NOMO-1 treated with dmso at 0.1 percent for 144 hours (cell line): ENCODE measurements around the gene CFAP46.
"Not testable (repeated sequence)": the region's sequence is repeated elsewhere in the genome, so short reads cannot be mapped to it uniquely, and the experiment has no call there.

ENCODE experiments used
- DNase-seq: peaks from one replicate; lab custom pipeline; 2025; ENCODE audit not compliant: unreplicated experiment; lab: John Stamatoyannopoulos, UW

Gene CFAP46

GRCh38 chr10:132779549-132780294 is 162.6 kb downstream of the CFAP46 start:
- DNase-seq, result no peak

- DNase-seq, result no peak
These were observed 164.9 kb downstream of the CFAP46 start for GRCh38 chr10:132777441-132777840.

- no peak for DNase-seq
These were observed 165.5 kb downstream of the CFAP46 start for GRCh38 chr10:132776821-132777220.

- no peak for DNase-seq
These were observed 166.2 kb downstream of the CFAP46 start for GRCh38 chr10:132776186-132776585.

GRCh38 chr10:132774902-132775863 is 167.2 kb downstream of the CFAP46 start:
- DNase-seq, result no peak

GRCh38 chr10:132774181-132774901 is 168.0 kb downstream of the CFAP46 start:
- DNase-seq, result no peak

GRCh38 chr10:132772816-132773215 is 169.6 kb downstream of the CFAP46 start:
- not testable (repeated sequence) for DNase-seq

- no peak for DNase-seq
These were observed 172.0 kb downstream of the CFAP46 start for GRCh38 chr10:132770061-132771021.

GRCh38 chr10:132768346-132769248 is 173.8 kb downstream of the CFAP46 start:
- DNase-seq, result no peak

GRCh38 chr10:132766291-132766690 is 176.1 kb downstream of the CFAP46 start:
- no peak for DNase-seq

GRCh38 chr10:132765435-132765834 is 176.9 kb downstream of the CFAP46 start:
- no peak for DNase-seq

- no peak for DNase-seq
These were observed 178.3 kb downstream of the CFAP46 start for GRCh38 chr10:132764108-132764507.

GRCh38 chr10:132763545-132763944 is 178.8 kb downstream of the CFAP46 start:
- no peak for DNase-seq

GRCh38 chr10:132762267-132762666 is 180.1 kb downstream of the CFAP46 start:
- DNase-seq, result no peak

GRCh38 chr10:132761395-132762060 is 180.8 kb downstream of the CFAP46 start:
- DNase-seq, result no peak

GRCh38 chr10:132758865-132759264 is 183.5 kb downstream of the CFAP46 start:
- no peak for DNase-seq
